Measurements from ENCODE around the gene SNX15.
A peak's percentile ranks its signal among the peaks of the same experiment; 100 is the strongest.

The SNX15 gene

DNA sequence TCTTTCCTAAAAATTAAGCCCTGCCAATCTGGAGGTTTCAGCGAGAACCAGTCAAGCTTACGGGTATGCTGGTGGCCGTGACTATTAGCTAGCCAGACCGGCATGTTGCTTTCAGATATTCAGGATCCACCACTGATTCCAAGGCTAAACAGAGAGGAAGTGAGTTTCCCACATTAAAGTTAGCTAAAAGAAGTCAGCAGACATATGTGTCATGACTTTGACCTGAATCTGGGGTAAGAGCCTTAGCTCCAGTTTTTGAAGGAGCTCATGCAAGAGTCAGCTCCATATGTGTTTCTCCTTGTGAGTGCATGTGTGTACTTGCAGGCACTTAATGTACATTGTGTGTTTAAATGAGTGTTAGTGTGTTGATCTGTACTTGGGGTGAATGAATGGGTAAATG lies 58.2 kb downstream of the SNX15 start:
- DNase-seq, result peak; percentile 4

DNA sequence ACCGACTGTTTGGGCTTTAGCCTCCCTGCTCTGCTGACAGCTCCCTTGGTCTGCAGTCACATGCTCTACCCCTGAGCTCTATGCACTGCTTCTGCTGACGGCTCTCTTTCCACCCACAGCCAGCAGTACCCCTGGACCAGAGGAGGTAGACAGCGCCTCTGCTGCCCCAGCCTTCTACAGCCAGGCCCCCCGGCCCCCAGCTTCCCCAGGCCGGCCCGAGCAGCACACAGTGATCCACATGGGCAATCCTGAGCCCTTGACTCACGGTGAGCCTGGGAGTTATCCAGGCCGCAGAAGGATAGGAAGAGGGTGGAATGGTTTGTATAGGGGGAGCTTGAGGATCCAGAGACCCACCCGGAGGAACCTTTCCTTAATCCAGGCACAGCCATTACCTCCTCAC lies 59.6 kb downstream of the SNX15 start:
- no peak for DNase-seq

DNA sequence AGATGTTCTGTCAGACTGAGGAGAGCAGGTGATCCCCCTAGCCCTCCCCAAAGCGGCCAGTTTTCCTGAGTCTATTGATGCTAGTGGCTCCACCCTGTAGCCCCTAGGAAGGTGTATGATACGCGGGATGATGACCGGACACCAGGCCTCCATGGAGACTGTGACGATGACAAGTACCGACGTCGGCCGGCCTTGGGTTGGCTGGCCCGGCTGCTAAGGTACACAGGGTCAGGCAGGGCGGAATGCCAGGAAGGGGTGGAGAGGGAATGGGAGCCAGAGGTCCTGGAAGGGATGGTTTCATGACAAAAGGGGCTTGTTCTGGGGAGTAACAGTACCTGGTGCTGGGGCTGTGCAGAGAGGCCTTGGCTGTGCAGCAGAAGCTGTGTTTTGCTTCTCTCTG lies 60.0 kb downstream of the SNX15 start:
- DNase-seq, result no peak

DNA sequence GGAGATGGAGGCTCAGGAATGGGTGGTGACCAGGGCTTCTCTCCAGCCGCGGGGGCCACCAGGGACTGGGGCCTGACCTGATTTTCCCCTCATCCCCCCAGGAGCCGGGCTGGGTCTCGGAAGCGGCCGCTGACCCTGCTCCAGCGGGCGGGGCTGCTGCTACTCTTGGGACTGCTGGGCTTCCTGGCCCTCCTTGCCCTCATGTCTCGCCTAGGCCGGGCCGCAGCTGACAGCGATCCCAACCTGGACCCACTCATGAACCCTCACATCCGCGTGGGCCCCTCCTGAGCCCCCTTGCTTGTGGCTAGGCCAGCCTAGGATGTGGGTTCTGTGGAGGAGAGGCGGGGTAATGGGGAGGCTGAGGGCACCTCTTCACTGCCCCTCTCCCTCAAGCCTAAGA lies 60.6 kb downstream of the SNX15 start:
- no peak for DNase-seq

DNA sequence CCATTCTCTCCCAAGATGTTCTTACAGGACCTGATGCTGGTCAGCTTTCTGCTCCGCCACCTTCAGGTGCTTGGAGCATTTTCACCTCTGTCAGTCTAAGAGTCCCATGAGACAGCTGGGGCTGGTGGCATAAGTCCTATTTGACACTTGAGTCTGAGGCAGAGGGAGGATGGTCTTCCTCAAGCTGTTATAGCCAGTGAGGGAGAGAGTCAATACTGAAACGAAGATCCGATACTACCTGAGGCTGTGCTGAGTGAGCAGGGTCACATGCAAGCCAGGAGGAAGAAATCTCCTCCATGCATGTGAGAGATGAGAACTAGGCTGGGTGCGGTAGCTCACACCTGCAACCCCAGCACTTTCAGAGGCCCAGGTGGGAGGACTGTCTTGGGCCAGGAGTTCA lies 62.4 kb downstream of the SNX15 start:
- no peak for DNase-seq
